Measurements from ENCODE around the gene COX7B. TPM values are rescaled to one million over a fixed set of nuclear protein-coding genes. Genes with fewer than 3 reads are reported as not detected.
A peak's percentile ranks its signal among the peaks of the same experiment; 100 is the strongest.
"Not testable (repeated sequence)": the region's sequence is repeated elsewhere in the genome, so short reads cannot be mapped to it uniquely, and the experiment has no call there.

The COX7B gene
- total RNA-seq (2014; rRNA removed; shearing (Covaris generic); ENCODE audit: low replicate concordance): 355 and 444 TPM in 2 replicates

- DNase-seq: peak; percentile 63
- Histone ChIP-seq H3K36me3 (peaks cover 13% of the 10 kb centered on the region), H3K27me3 (no peaks in the 10 kb centered on the region), H3K4me3 (peak within 1 kb of the TSS; percentile 69), H3K9me3 (no peaks in the 10 kb centered on the region)
Measured at GRCh38 chrX:77899081-77899828, at the start of gene COX7B. TSS of gene COX7B (plus strand) at chrX:77899468. CDS start at chrX:77899554, 86 bp downstream.

- no peak overlapping the region for H3K4me3 ChIP-seq
- no peaks in the 10 kb centered on the region for H3K9me3 ChIP-seq
- DNase-seq: no peak
- H3K36me3 ChIP-seq: peaks cover 4% of the 10 kb centered on the region; the same call in 1 of the 2 replicates
- no peaks in the 10 kb centered on the region for H3K27me3 ChIP-seq
Measured at GRCh38 chrX:77875372-77875771, 23.9 kb upstream of the COX7B start.

- H3K36me3 ChIP-seq, H3K9me3 ChIP-seq, H3K4me3 ChIP-seq, H3K27me3 ChIP-seq, DNase-seq: not testable (repeated sequence)
Measured at GRCh38 chrX:77881418-77881817, 17.9 kb upstream of the COX7B start.

- DNase-seq: no peak
Measured at GRCh38 chrX:77892887-77893286, 6.4 kb upstream of the COX7B start.

GRCh38 chrX:77893713-77894112 lies 5.6 kb upstream of the COX7B start:
- no peak for DNase-seq
- no peaks in the 10 kb centered on the region; the same call in 1 of the 2 replicates for H3K36me3 ChIP-seq

More at GRCh38 chrX:77892887-77893286, 6.4 kb upstream of the COX7B start:
- H3K27me3 ChIP-seq: no peaks in the 10 kb centered on the region
- no peaks in the 10 kb centered on the region; the same call in 1 of the 2 replicates for H3K36me3 ChIP-seq
- H3K9me3 ChIP-seq: no peaks in the 10 kb centered on the region
- H3K4me3 ChIP-seq: no peak overlapping the region

GRCh38 chrX:77894921-77895886 lies 4.1 kb upstream of the COX7B start, which contains the start of gene MAGT1:
TSS of gene MAGT1 (minus strand) at chrX:77895435. CDS start at chrX:77895410, 25 bp downstream.
- no peaks in the 10 kb centered on the region for H3K9me3 ChIP-seq
- peak; percentile 94 for DNase-seq

More at GRCh38 chrX:77893713-77894112, 5.6 kb upstream of the COX7B start:
- H3K27me3 ChIP-seq: no peaks in the 10 kb centered on the region
- no peaks in the 10 kb centered on the region for H3K9me3 ChIP-seq
- H3K4me3 ChIP-seq: peak overlapping the region; percentile 92

GRCh38 chrX:77900688-77901087 lies 1.4 kb downstream of the COX7B start:
- H3K36me3 ChIP-seq: peaks cover 17% of the 10 kb centered on the region
- no peaks in the 10 kb centered on the region for H3K9me3 ChIP-seq
- no peaks in the 10 kb centered on the region for H3K27me3 ChIP-seq
- DNase-seq: no peak
- peak overlapping the region; percentile 69 for H3K4me3 ChIP-seq

More at GRCh38 chrX:77894921-77895886, 4.1 kb upstream of the COX7B start, which contains the start of gene MAGT1:
- Histone ChIP-seq H3K27me3 (no peaks in the 10 kb centered on the region), H3K4me3 (peak within 1 kb of the TSS; percentile 92), H3K36me3 (no peaks in the 10 kb centered on the region)

- Histone ChIP-seq H3K4me3 (no peak overlapping the region), H3K27me3 (no peaks in the 10 kb centered on the region), H3K9me3 (no peaks in the 10 kb centered on the region), H3K36me3 (peaks cover 17% of the 10 kb centered on the region)
- DNase-seq: no peak
Measured at GRCh38 chrX:77901506-77901905, 2.2 kb downstream of the COX7B start.

- Histone ChIP-seq H3K36me3 (no peaks in the 10 kb centered on the region; the same call in 1 of the 2 replicates), H3K27me3 (no peaks in the 10 kb centered on the region), H3K9me3 (no peaks in the 10 kb centered on the region), H3K4me3 (peak within 1 kb of the TSS; percentile 63)
- peak; percentile 89 for DNase-seq
Measured at GRCh38 chrX:77910108-77910840, 11.0 kb downstream of the COX7B start, which contains the start of gene ATP7A. TSS of gene ATP7A (plus strand) at chrX:77910693. CDS start at chrX:77971642, 60,949 bp downstream.

- DNase-seq: no peak
Measured at GRCh38 chrX:77917294-77917933, 18.1 kb downstream of the COX7B start.

GRCh38 chrX:77918568-77918967 lies 19.3 kb downstream of the COX7B start:
- H3K4me3 ChIP-seq: no peak overlapping the region
- H3K36me3 ChIP-seq: no peaks in the 10 kb centered on the region
- H3K9me3 ChIP-seq: no peaks in the 10 kb centered on the region
- DNase-seq: no peak
- no peaks in the 10 kb centered on the region for H3K27me3 ChIP-seq

More at GRCh38 chrX:77917294-77917933, 18.1 kb downstream of the COX7B start:
- H3K36me3 ChIP-seq: no peaks in the 10 kb centered on the region
- H3K4me3 ChIP-seq: no peak overlapping the region
- H3K27me3 ChIP-seq: no peaks in the 10 kb centered on the region
- no peaks in the 10 kb centered on the region for H3K9me3 ChIP-seq

GRCh38 chrX:77919370-77919769 lies 20.1 kb downstream of the COX7B start:
- not testable (repeated sequence) for H3K27me3 ChIP-seq, H3K9me3 ChIP-seq, H3K36me3 ChIP-seq, DNase-seq, H3K4me3 ChIP-seq

GRCh38 chrX:77922787-77923186 lies 23.5 kb downstream of the COX7B start:
- Histone ChIP-seq H3K9me3 (no peaks in the 10 kb centered on the region), H3K4me3 (no peak overlapping the region), H3K27me3 (no peaks in the 10 kb centered on the region), H3K36me3 (no peaks in the 10 kb centered on the region)
- DNase-seq: no peak

GRCh38 chrX:77924320-77924859 lies 25.1 kb downstream of the COX7B start:
- H3K9me3 ChIP-seq: no peaks in the 10 kb centered on the region
- no peak for DNase-seq
- no peak overlapping the region for H3K4me3 ChIP-seq
- H3K36me3 ChIP-seq: no peaks in the 10 kb centered on the region
- no peaks in the 10 kb centered on the region for H3K27me3 ChIP-seq

- H3K4me3 ChIP-seq: no peak overlapping the region
- H3K9me3 ChIP-seq: no peaks in the 10 kb centered on the region
- no peak for DNase-seq
Measured at GRCh38 chrX:77925764-77926163, 26.5 kb downstream of the COX7B start.

More at GRCh38 chrX:77925764-77926163, 26.5 kb downstream of the COX7B start:
- Histone ChIP-seq H3K27me3 (no peaks in the 10 kb centered on the region), H3K36me3 (no peaks in the 10 kb centered on the region)

Data from MG63 (cell line).